GM18502 (cell line): Measurements from ENCODE around the gene RAET1E.
"Not testable (repeated sequence)": the region's sequence is repeated elsewhere in the genome, so short reads cannot be mapped to it uniquely, and the experiment has no call there.

ENCODE experiments used
- ATAC-seq: cut with Tn5 transposase; IDR thresholded peaks from one replicate; pipeline ENCODE4 v1.9.1; 2021; ENCODE audit warnings: mild to moderate bottlenecking; ENCODE audit not compliant: unreplicated experiment, poor library complexity

RAET1E gene

GRCh38 chr6:149929422-149929821 lies 31.5 kb upstream of the RAET1E start:
- no peak for ATAC-seq

GRCh38 chr6:149927025-149927424 lies 29.1 kb upstream of the RAET1E start:
- ATAC-seq, result not testable (repeated sequence)

GRCh38 chr6:149925974-149926777 lies 28.3 kb upstream of the RAET1E start:
- peak; percentile 69 for ATAC-seq

GRCh38 chr6:149925253-149925973 lies 27.5 kb upstream of the RAET1E start:
- no peak for ATAC-seq

- no peak for ATAC-seq
Observed at GRCh38 chr6:149924933-149925252, 27.0 kb upstream of the RAET1E start.

GRCh38 chr6:149924206-149924932 lies 26.5 kb upstream of the RAET1E start:
- no peak for ATAC-seq

- no peak for ATAC-seq
Observed at GRCh38 chr6:149923327-149923986, 25.5 kb upstream of the RAET1E start.

GRCh38 chr6:149922642-149923326 lies 24.9 kb upstream of the RAET1E start, which contains the start of gene RAET1G:
Gene RAET1G (minus strand): TSS chr6:149923121. CDS start chr6:149923010, 111 bp downstream.
- peak; percentile 70 for ATAC-seq

GRCh38 chr6:149922091-149922490 lies 24.2 kb upstream of the RAET1E start:
- not testable (repeated sequence) for ATAC-seq

- ATAC-seq, result no peak
Observed at GRCh38 chr6:149921361-149921760, 23.4 kb upstream of the RAET1E start.

- ATAC-seq, result no peak
Observed at GRCh38 chr6:149919834-149920225, 21.9 kb upstream of the RAET1E start.

GRCh38 chr6:149919126-149919833 lies 21.4 kb upstream of the RAET1E start:
- not testable (repeated sequence) for ATAC-seq

- ATAC-seq, result no peak
Observed at GRCh38 chr6:149918151-149918905, 20.4 kb upstream of the RAET1E start.

- no peak for ATAC-seq
Observed at GRCh38 chr6:149917679-149918078, 19.8 kb upstream of the RAET1E start.

GRCh38 chr6:149915970-149916865 lies 18.3 kb upstream of the RAET1E start:
- no peak for ATAC-seq

- no peak for ATAC-seq
Observed at GRCh38 chr6:149913540-149914240, 15.8 kb upstream of the RAET1E start.

GRCh38 chr6:149913085-149913484 lies 15.2 kb upstream of the RAET1E start:
- ATAC-seq, result no peak
